ENCODE results near the gene NSMCE1.

The NSMCE1 gene

GRCh38 chr16:27236635-27237218, 31.8 kb downstream of the NSMCE1 start:
- H2BK12ac ChIP-seq (ENCODE audit: low read length): no peak overlapping the region

DNA sequence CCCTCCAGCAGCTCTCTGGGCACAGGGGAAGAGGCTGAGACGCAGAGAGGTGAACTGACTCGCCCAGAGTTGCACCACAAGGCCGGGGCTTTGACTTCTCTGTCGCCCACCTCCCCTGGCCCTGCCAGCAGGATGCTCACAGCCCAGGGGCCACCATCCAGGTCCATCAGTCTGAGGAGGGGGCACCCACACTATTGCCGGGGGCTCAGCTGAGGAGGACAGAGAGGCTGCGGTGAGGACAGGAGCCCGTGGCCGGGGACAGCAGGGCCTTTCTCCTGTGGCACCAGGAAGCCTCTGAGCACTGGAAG, 32.7 kb downstream of the NSMCE1 start:
- no peaks in the 10 kb centered on the region for H3K79me1 ChIP-seq (ENCODE audit: low read length)
- no peak overlapping the region for H2BK120ac ChIP-seq (ENCODE audit: insufficient read depth, low read length, poor library complexity)
- no peaks in the 10 kb centered on the region for H3K79me2 ChIP-seq (ENCODE audit: control insufficient read depth, insufficient read depth, low read length, poor library complexity)
- H2AFZ ChIP-seq (ENCODE audit: insufficient read depth, low read length, poor library complexity): peak overlapping the region; percentile 8
- H2BK5ac ChIP-seq (ENCODE audit: low read depth, low read length, poor library complexity): no peak overlapping the region
- no peak overlapping the region for H3K23ac ChIP-seq (ENCODE audit: low read length)
- H3K18ac ChIP-seq (ENCODE audit: low read length): peak overlapping the region; percentile 17
- H2AK5ac ChIP-seq (ENCODE audit: low read length): no peak overlapping the region
- no peak overlapping the region for H4K91ac ChIP-seq (ENCODE audit: low read depth, low read length)
- no peak overlapping the region for H3K4me2 ChIP-seq (ENCODE audit: low read length)
- no peak overlapping the region for H3K4ac ChIP-seq (ENCODE audit: low read depth, low read length)
- no peak overlapping the region for H3K4me3 ChIP-seq (ENCODE audit: low read depth, low read length)
- no peak for DNase-seq
- H3K4me1 ChIP-seq (ENCODE audit: control insufficient read depth in 1 of 2, insufficient read depth in 2 of 2, low read length in 2 of 2): peaks cover 9 to 16% of the 10 kb centered on the region in 2 experiments
- WGBS (ENCODE audit: extremely low coverage, insufficient coverage, insufficient read length): no CpG with 5 or more reads among the region's 8 CpGs
- no peak overlapping the region for H4K12ac ChIP-seq (ENCODE audit: low read depth, low read length)
- H3K14ac ChIP-seq (ENCODE audit: low read length): no peak overlapping the region
- peak overlapping the region; percentile 18 for H2BK12ac ChIP-seq (ENCODE audit: low read length)
- no peak overlapping the region for H4K8ac ChIP-seq (ENCODE audit: low read depth, low read length)
- H3K9me3 ChIP-seq (ENCODE audit: insufficient read depth, low read depth, low read length): peaks cover 3% of the 10 kb centered on the region
- H3K36me3 ChIP-seq (ENCODE audit: control insufficient read depth in 1 of 2, insufficient read depth in 2 of 2, low read length in 2 of 2): no peaks in the 10 kb centered on the region
- H3K27ac ChIP-seq (ENCODE audit: low read depth, low read length): no peak overlapping the region
- no peaks in the 10 kb centered on the region for H3K27me3 ChIP-seq (ENCODE audit: insufficient read depth, low read length)
- H3K9ac ChIP-seq (ENCODE audit: low read length): no peak overlapping the region

More at GRCh38 chr16:27236635-27237218, 31.8 kb downstream of the NSMCE1 start:
- no peak overlapping the region for H4K8ac ChIP-seq (ENCODE audit: low read depth, low read length)
- H2AFZ ChIP-seq (ENCODE audit: insufficient read depth, low read length, poor library complexity): no peak overlapping the region
- no peak overlapping the region for H4K12ac ChIP-seq (ENCODE audit: low read depth, low read length)
- H4K91ac ChIP-seq (ENCODE audit: low read depth, low read length): no peak overlapping the region
- H2AK5ac ChIP-seq (ENCODE audit: low read length): no peak overlapping the region
- no peak overlapping the region for H3K14ac ChIP-seq (ENCODE audit: low read length)
- no peaks in the 10 kb centered on the region for H3K36me3 ChIP-seq (ENCODE audit: control insufficient read depth in 1 of 2, insufficient read depth in 2 of 2, low read length in 2 of 2)
- H3K27ac ChIP-seq (ENCODE audit: low read depth, low read length): no peak overlapping the region
- no peak overlapping the region for H3K23ac ChIP-seq (ENCODE audit: low read length)
- H2BK5ac ChIP-seq (ENCODE audit: low read depth, low read length, poor library complexity): no peak overlapping the region
- no peak for DNase-seq
- no peak overlapping the region for H3K9ac ChIP-seq (ENCODE audit: low read length)
- WGBS (ENCODE audit: extremely low coverage, insufficient coverage, insufficient read length): no CpG with 5 or more reads among the region's 8 CpGs
- peaks cover 3% of the 10 kb centered on the region for H3K9me3 ChIP-seq (ENCODE audit: insufficient read depth, low read depth, low read length)
- no peak overlapping the region for H3K4me2 ChIP-seq (ENCODE audit: low read length)
- no peak overlapping the region for H3K4ac ChIP-seq (ENCODE audit: low read depth, low read length)
- peaks cover 13 to 21% of the 10 kb centered on the region in 2 experiments for H3K4me1 ChIP-seq (ENCODE audit: control insufficient read depth in 1 of 2, insufficient read depth in 2 of 2, low read length in 2 of 2)
- H3K79me1 ChIP-seq (ENCODE audit: low read length): peaks cover 4% of the 10 kb centered on the region
- no peak overlapping the region for H2BK120ac ChIP-seq (ENCODE audit: insufficient read depth, low read length, poor library complexity)
- no peak overlapping the region for H3K18ac ChIP-seq (ENCODE audit: low read length)
- no peaks in the 10 kb centered on the region for H3K79me2 ChIP-seq (ENCODE audit: control insufficient read depth, insufficient read depth, low read length, poor library complexity)
- H3K27me3 ChIP-seq (ENCODE audit: insufficient read depth, low read length): no peaks in the 10 kb centered on the region
- H3K4me3 ChIP-seq (ENCODE audit: low read depth, low read length): no peak overlapping the region

DNA sequence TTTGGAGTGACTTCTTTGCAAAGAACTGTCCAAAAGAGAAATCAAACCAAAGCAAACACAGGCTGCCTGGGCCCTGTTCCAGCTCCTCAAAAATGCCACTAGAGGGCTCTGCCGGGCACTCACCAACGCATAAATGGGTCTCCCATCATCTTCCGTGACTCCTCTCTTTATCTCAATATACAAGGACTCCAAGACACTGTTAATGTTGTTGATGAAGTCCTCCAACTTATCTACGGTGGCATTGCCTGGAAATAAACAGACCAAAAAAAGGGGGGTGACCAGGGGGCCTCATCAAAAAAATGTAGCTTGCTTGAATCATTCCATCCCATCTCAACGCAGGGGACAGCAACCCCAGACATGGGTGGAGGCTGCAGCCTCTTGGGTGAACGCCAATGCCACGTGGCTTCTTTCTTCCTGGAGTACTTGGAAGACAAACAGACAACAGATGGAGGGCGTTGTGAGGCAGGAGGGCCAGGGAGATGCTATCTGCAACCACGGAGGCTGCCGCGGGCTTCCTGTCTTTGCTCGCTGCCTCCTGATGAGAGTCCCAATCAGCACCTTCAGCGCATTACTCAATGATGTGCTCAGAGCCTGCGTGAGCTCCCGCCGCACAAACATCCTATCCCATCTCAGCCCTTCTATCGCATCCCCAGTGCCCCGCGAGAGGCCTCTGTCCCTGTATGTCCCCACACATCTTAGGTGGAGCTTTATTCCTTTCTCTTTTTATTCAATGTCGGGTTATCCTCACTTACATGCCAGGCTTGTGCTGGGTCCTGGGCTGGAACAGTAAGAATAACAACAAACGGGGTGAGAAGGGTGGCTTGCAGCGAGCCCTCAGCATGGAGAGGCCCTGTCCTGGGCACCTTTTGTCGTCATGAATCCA, 33.3 kb downstream of the NSMCE1 start:
- no peak overlapping the region for H4K8ac ChIP-seq (ENCODE audit: low read depth, low read length)

GRCh38 chr16:27234603-27235002, 34.0 kb downstream of the NSMCE1 start:
- Histone ChIP-seq H3K4me1 (ENCODE audit: control insufficient read depth in 1 of 2, insufficient read depth in 2 of 2, low read length in 2 of 2) (peaks cover 9 to 15% of the 10 kb centered on the region in 2 experiments), H3K27me3 (ENCODE audit: insufficient read depth, low read length) (no peaks in the 10 kb centered on the region), H3K23ac (ENCODE audit: low read length) (no peak overlapping the region), H4K91ac (ENCODE audit: low read depth, low read length) (no peak overlapping the region), H3K9me3 (ENCODE audit: insufficient read depth, low read depth, low read length) (peaks cover 3% of the 10 kb centered on the region), H3K14ac (ENCODE audit: low read length) (no peak overlapping the region), H3K4me2 (ENCODE audit: low read length) (no peak overlapping the region), H3K27ac (ENCODE audit: low read depth, low read length) (no peak overlapping the region), H3K4ac (ENCODE audit: low read depth, low read length) (no peak overlapping the region), H2AFZ (ENCODE audit: insufficient read depth, low read length, poor library complexity) (no peak overlapping the region), H3K79me1 (ENCODE audit: low read length) (no peaks in the 10 kb centered on the region), H3K4me3 (ENCODE audit: low read depth, low read length) (no peak overlapping the region), H4K12ac (ENCODE audit: low read depth, low read length) (no peak overlapping the region), H3K36me3 (ENCODE audit: control insufficient read depth in 1 of 2, insufficient read depth in 2 of 2, low read length in 2 of 2) (peaks cover 0 to 5% of the 10 kb centered on the region in 2 experiments), H2BK120ac (ENCODE audit: insufficient read depth, low read length, poor library complexity) (no peak overlapping the region), H3K79me2 (ENCODE audit: control insufficient read depth, insufficient read depth, low read length, poor library complexity) (no peaks in the 10 kb centered on the region), H3K9ac (ENCODE audit: low read length) (peak overlapping the region; percentile 6), H2BK12ac (ENCODE audit: low read length) (no peak overlapping the region), H2AK5ac (ENCODE audit: low read length) (no peak overlapping the region), H2BK5ac (ENCODE audit: low read depth, low read length, poor library complexity) (no peak overlapping the region), H3K18ac (ENCODE audit: low read length) (no peak overlapping the region), H4K8ac (ENCODE audit: low read depth, low read length) (no peak overlapping the region)
- DNase-seq: no peak
- no CpG with 5 or more reads among the region's 4 CpGs for WGBS (ENCODE audit: extremely low coverage, insufficient coverage, insufficient read length)

More for the DNA sequence above, 33.3 kb downstream of the NSMCE1 start:
- Histone ChIP-seq H3K4me1 (ENCODE audit: control insufficient read depth in 1 of 2, insufficient read depth in 2 of 2, low read length in 2 of 2) (peaks cover 9 to 15% of the 10 kb centered on the region in 2 experiments), H3K79me2 (ENCODE audit: control insufficient read depth, insufficient read depth, low read length, poor library complexity) (no peaks in the 10 kb centered on the region), H2BK5ac (ENCODE audit: low read depth, low read length, poor library complexity) (no peak overlapping the region), H3K9me3 (ENCODE audit: insufficient read depth, low read depth, low read length) (peaks cover 3% of the 10 kb centered on the region), H2BK12ac (ENCODE audit: low read length) (peak overlapping the region; percentile 18), H3K27ac (ENCODE audit: low read depth, low read length) (no peak overlapping the region), H3K4me2 (ENCODE audit: low read length) (no peak overlapping the region), H3K79me1 (ENCODE audit: low read length) (no peaks in the 10 kb centered on the region), H3K9ac (ENCODE audit: low read length) (no peak overlapping the region), H3K4ac (ENCODE audit: low read depth, low read length) (no peak overlapping the region), H3K23ac (ENCODE audit: low read length) (no peak overlapping the region), H3K27me3 (ENCODE audit: insufficient read depth, low read length) (no peaks in the 10 kb centered on the region), H2AK5ac (ENCODE audit: low read length) (no peak overlapping the region), H3K4me3 (ENCODE audit: low read depth, low read length) (no peak overlapping the region), H4K91ac (ENCODE audit: low read depth, low read length) (no peak overlapping the region), H4K12ac (ENCODE audit: low read depth, low read length) (no peak overlapping the region), H2BK120ac (ENCODE audit: insufficient read depth, low read length, poor library complexity) (no peak overlapping the region), H3K36me3 (ENCODE audit: control insufficient read depth in 1 of 2, insufficient read depth in 2 of 2, low read length in 2 of 2) (peaks cover 0 to 2% of the 10 kb centered on the region in 2 experiments), H3K18ac (ENCODE audit: low read length) (no peak overlapping the region), H2AFZ (ENCODE audit: insufficient read depth, low read length, poor library complexity) (no peak overlapping the region), H3K14ac (ENCODE audit: low read length) (no peak overlapping the region)
- peak in 1 of 2 donors; percentile 70 for DNase-seq
- WGBS (ENCODE audit: extremely low coverage, insufficient coverage, insufficient read length): no CpG with 5 or more reads among the region's 23 CpGs
